Stomach (tissue), 4 donors: ENCODE results near the gene DEFB114.

Experiments
- CTCF ChIP-seq, 7 experiments: fragments of 450-650 bp in 4 of 7; fragments of 200-600 bp in 3 of 7; sonication (generic) in 3 of 7; IDR thresholded peaks; one replicate each; pipeline ENCODE4 v1.5.1; 2016 to 2019; ENCODE audit warnings: antibody characterized with exemption in 7 of 7, control low read depth in 2 of 7, mild to moderate bottlenecking in 1 of 7
- EP300 ChIP-seq: sonication (generic); formaldehyde crosslinking; IDR thresholded peaks from one replicate; pipeline ENCODE4 v1.6.1; 2017; ENCODE audit warnings: antibody characterized with exemption
- POLR2A ChIP-seq, 4 donors: fragments of 450-650 bp; IDR thresholded peaks; one replicate each; pipeline ENCODE4 v1.6.1; 2016; ENCODE audit warnings: antibody characterized with exemption in 4 of 4, control low read depth in 2 of 4, mild to moderate bottlenecking in 1 of 4, moderate library complexity in 1 of 4
- POLR2AphosphoS5 ChIP-seq, 3 donors: sonication (generic); formaldehyde crosslinking; IDR thresholded peaks; one replicate each; pipeline ENCODE4 v1.6.1; 2016; ENCODE audit warnings: antibody characterized with exemption in 3 of 3

GRCh38 chr6:49919261-49919660, 44.7 kb downstream of the DEFB114 start:
- TF ChIP-seq CTCF (IDR thresholded peaks at IDR 0.05) (no peak), POLR2AphosphoS5 (IDR thresholded peaks at IDR 0.05) (no peak), EP300 (no peak), POLR2A (IDR thresholded peaks at IDR 0.05) (no peak)
